GM12878 (cell line): Measurements from ENCODE around the gene SAP30L. TPM values are rescaled to one million over a fixed set of nuclear protein-coding genes. Genes with fewer than 3 reads are reported as not detected.

Experiments
- BHLHE40 ChIP-seq, 2 experiments: fragments of 450-650 bp in 1 of 2; IDR thresholded peaks; 2 replicates each; pipeline ENCODE4 v1.6.1; 2011 to 2017; ENCODE audit warnings: low read depth in 2 of 2, borderline replicate concordance in 1 of 2, improper control_type of control experiment in 1 of 2, low read length in 1 of 2, mild to moderate bottlenecking in 1 of 2
- CREB1 ChIP-seq: IDR thresholded peaks from 2 replicates; pipeline ENCODE4 v1.6.1; 2012; ENCODE audit warnings: low read depth, mild to moderate bottlenecking, inconsistent platforms
- NR2C2 ChIP-seq: IDR thresholded peaks from 2 replicates; pipeline ENCODE4 v1.6.1; 2011; ENCODE audit warnings: borderline replicate concordance, low read depth; ENCODE audit not compliant: control insufficient read depth, insufficient read length
- polyA plus RNA-seq, 11 experiments: library from polyadenylated mRNA; depleted of rRNA in 4 of 11; unstranded in 6 of 11; stranded (reverse) in 5 of 11; fragments of >200 nt; fragmentation: Nextera tagmentation in 4 of 11; fragmentation: Illumina TruSeq in 1 of 11; extraction: Ambion mirVana in 4 of 11; extraction: Trizol in 1 of 11; gene quantifications; 1 replicate in 1 of 11; 2 replicates in 10 of 11; pipeline versions ENCODE4 v1.2.1 to v1.2.3, GENCODE V29; 2011 to 2016; ENCODE audit warnings: inconsistent platforms in 2 of 11, missing spikeins in 2 of 11, low read depth in 1 of 11
- total RNA-seq, 4 experiments: library from RNA; depleted of rRNA in 3 of 4; stranded (reverse); fragments of >200 nt in 3 of 4; fragmentation: Illumina TruSeq in 1 of 4; extraction: Trizol in 1 of 4; gene quantifications; 2 replicates each; pipeline versions ENCODE4 v1.2.1 to v1.2.3, GENCODE V29; 2013 to 2021
- TF ChIP-seq, protein P1 (sequence below): IDR thresholded peaks from 2 replicates; pipeline ENCODE4 v1.6.1; 2012; ENCODE audit warnings: mild to moderate bottlenecking, low read depth, low read length
- TF ChIP-seq, protein P2 (sequence below): IDR thresholded peaks from 2 replicates; pipeline ENCODE4 v1.6.1; 2012; ENCODE audit warnings: low read depth, low read length, improper control_type of control experiment
- TF ChIP-seq, protein P3 (sequence below): fragments of 450-650 bp; IDR thresholded peaks from 2 replicates; pipeline ENCODE4 v1.6.1; 2014; ENCODE audit warnings: mild to moderate bottlenecking
- TF ChIP-seq, protein P4 (sequence below): fragments of 450-650 bp; IDR thresholded peaks from 2 replicates; pipeline ENCODE4 v1.6.1; 2016; ENCODE audit warnings: mild to moderate bottlenecking

SAP30L gene
- total and polyA plus RNA-seq, 10 of the 15 experiments (the other 5 are each of a cell fraction or from before 2014, with no cell fraction given), result 2.4 to 36.8 (median 15.7) TPM

DNA sequence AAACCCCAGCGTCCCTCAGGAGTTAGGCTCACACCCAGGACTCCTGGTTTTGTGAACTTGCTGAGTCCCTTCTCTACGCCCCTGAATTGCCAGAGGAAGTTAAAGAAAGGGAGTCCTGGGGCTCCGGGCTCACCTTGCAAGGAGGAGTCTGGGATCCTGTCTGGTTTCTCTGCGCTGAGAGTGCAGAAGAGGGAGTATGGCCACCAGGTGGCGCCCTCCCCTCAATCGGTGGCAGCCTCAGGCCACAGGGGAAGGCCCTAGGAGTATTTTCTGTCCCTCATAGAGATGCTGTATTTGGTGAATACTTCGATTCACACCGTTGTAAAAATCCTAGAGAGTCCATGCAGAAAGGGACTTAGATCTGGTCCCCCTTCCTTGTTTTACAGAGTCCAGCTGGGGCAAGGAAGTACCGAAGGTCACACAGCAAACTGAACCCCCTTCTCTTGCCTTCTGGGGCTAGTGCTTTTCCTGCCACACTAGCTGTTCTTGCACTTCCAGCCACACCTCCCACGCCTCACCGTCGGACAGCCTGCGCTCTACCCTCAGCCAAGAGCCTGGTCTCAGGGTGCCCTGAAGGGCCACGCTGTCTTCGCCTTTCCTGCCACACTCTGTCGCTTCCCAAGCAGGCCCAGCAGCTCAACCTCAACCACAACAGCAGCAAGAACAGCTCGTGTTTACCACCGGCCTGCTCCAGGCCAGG lies 22.0 kb downstream of the SAP30L start (continued):
- TF ChIP-seq, protein P1, sequence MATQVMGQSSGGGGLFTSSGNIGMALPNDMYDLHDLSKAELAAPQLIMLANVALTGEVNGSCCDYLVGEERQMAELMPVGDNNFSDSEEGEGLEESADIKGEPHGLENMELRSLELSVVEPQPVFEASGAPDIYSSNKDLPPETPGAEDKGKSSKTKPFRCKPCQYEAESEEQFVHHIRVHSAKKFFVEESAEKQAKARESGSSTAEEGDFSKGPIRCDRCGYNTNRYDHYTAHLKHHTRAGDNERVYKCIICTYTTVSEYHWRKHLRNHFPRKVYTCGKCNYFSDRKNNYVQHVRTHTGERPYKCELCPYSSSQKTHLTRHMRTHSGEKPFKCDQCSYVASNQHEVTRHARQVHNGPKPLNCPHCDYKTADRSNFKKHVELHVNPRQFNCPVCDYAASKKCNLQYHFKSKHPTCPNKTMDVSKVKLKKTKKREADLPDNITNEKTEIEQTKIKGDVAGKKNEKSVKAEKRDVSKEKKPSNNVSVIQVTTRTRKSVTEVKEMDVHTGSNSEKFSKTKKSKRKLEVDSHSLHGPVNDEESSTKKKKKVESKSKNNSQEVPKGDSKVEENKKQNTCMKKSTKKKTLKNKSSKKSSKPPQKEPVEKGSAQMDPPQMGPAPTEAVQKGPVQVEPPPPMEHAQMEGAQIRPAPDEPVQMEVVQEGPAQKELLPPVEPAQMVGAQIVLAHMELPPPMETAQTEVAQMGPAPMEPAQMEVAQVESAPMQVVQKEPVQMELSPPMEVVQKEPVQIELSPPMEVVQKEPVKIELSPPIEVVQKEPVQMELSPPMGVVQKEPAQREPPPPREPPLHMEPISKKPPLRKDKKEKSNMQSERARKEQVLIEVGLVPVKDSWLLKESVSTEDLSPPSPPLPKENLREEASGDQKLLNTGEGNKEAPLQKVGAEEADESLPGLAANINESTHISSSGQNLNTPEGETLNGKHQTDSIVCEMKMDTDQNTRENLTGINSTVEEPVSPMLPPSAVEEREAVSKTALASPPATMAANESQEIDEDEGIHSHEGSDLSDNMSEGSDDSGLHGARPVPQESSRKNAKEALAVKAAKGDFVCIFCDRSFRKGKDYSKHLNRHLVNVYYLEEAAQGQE, result no peak
- TF ChIP-seq, protein P2, sequence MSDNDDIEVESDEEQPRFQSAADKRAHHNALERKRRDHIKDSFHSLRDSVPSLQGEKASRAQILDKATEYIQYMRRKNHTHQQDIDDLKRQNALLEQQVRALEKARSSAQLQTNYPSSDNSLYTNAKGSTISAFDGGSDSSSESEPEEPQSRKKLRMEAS, result no peak
- TF ChIP-seq CREB1, result no peak
- TF ChIP-seq, protein P3, sequence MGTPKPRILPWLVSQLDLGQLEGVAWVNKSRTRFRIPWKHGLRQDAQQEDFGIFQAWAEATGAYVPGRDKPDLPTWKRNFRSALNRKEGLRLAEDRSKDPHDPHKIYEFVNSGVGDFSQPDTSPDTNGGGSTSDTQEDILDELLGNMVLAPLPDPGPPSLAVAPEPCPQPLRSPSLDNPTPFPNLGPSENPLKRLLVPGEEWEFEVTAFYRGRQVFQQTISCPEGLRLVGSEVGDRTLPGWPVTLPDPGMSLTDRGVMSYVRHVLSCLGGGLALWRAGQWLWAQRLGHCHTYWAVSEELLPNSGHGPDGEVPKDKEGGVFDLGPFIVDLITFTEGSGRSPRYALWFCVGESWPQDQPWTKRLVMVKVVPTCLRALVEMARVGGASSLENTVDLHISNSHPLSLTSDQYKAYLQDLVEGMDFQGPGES, result no peak
- TF ChIP-seq NR2C2, result no peak
- no peak for TF ChIP-seq BHLHE40 (IDR thresholded peaks at IDR 0.05; ENCODE audit: borderline replicate concordance in 1 of 2, low read depth in 2 of 2, low read length in 1 of 2)
- TF ChIP-seq, protein P4, sequence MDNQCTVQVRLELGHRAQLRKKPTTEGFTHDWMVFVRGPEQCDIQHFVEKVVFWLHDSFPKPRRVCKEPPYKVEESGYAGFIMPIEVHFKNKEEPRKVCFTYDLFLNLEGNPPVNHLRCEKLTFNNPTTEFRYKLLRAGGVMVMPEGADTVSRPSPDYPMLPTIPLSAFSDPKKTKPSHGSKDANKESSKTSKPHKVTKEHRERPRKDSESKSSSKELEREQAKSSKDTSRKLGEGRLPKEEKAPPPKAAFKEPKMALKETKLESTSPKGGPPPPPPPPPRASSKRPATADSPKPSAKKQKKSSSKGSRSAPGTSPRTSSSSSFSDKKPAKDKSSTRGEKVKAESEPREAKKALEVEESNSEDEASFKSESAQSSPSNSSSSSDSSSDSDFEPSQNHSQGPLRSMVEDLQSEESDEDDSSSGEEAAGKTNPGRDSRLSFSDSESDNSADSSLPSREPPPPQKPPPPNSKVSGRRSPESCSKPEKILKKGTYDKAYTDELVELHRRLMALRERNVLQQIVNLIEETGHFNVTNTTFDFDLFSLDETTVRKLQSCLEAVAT, result no peak
- TF ChIP-seq, all 136 proteins: peak for 12
